ENCODE results near the gene GAK.

The GAK gene

DNA sequence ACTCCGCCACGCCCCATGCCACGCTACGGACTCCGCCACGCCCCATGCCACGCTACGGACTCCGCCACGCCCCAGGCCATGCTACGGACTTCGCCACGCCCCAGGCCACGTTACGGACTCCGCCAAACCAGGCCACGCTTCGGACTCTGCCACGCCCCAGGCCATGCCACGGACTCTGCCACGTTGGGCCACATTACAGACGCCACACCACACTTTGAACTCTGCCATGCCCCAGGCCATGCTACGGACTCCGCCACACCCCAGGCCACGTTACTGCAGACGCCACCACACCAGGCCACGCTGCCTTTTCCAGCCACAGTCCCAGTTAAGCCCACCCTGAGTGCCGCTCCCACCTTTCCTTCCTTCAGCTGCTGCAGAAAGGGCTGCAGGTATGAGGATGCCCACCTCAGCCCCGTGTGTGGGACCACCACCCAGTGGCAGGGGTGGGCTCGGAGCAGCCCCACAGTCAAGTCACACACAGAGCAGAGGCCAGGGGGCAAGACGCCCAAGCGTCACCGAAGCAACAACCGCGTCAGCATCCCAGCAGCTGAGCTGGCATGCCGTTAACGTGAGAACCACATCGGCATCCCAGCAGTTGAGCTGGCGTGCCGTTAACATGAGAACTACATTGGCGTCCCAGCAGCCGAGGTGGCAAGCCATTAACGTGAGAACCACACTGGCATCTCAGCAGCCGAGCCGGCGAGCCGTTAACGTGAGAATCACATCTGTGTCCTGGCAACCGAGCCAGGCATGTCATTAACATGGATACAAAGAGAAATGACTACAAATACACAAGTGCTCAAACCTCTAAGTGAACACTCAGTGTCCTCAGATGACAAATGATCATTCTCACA lies 26.4 kb downstream of the GAK start:
- TF ChIP-seq CTCF (IDR thresholded peaks at IDR 0.05; ENCODE audit: control insufficient read depth, extremely low read depth, insufficient read depth): no peak
- no peak overlapping the region for H3K4me3 ChIP-seq (ENCODE audit: low read depth, low read length)
- no peak for DNase-seq (ENCODE audit: low read depth)

DNA sequence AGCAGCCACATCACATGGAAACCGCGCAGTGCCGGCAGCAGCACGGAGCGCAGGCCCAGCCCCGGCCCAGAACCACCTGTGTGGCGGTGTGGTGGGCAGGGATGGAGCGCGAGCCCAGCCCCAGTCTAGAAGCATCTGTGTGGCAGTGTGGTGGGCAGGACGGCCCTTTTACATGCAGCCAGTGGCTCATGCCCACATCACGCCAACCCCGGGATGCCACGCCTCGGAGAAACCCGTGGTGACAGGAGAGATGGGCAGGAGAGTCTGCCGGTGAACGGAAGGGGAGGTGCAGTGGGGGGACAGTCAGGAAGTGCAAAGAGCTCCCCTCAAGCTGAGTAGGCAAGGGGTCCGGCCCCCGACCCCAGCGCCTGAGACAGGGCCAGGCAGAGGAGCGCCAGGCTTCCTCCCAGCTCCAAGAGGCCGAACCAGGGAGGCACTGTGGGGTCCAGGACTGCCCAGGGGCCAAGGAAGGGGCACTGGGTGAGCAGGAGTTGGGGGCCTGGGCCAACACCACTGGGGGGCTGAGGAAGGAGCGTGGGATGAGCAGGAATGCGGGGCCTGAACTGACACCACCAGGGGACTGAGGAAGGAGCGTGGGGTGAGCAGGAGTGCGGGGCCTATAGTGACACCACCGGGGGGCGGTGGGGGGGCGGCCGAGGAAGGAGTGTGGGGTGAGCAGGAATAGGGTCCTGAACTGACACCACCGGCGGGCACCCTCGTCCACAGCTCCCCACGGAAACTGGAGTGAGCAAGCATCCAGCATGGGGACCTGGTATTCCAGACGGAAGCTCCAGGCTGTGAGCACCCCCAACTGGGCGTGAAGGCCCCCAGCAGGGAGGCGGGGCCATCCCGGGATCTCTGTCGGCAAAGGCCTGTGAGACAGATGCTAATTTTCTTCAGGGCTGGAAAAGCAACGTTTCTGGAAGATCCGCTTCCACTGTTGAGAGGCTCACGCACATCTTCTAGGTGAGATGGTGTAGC lies 28.8 kb downstream of the GAK start:
- no peak for TF ChIP-seq CTCF (IDR thresholded peaks at IDR 0.05; ENCODE audit: control insufficient read depth, extremely low read depth, insufficient read depth)
- DNase-seq (ENCODE audit: low read depth): no peak
- no peak overlapping the region for H3K4me3 ChIP-seq (ENCODE audit: low read depth, low read length)

DNA sequence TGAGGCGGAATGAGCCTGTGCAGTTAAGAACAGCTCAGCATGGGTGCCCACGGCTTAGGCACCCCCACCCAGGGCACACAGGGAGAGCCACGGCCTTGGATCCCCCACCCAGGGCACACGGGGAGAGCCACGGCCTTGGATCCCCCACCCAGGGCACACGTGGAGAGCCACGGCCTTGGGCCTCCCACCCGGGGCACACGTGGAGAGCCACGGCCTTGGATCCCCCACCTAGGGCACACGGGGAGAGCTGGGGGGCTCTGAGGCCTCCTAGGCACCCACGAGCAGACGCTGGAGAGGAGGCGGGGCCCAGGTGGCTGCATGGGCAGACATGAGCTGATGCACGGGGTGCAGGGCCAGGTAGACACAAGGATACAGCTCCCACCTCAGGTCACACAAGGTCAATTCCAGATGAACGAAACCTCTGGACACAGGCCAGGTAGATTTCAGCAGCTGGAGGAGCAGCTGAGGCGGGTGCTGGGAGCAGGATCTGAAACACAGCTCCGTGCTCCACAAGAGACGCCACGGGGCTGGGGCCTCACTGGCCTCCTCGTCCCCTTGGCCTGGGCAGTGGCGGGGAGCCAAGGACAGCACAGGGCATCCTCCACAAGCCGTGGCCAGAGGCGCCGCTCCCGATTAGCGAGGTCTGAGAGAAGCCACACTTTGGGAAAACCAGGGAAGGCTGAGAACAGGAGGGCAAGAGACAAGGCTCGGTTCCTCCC lies 30.8 kb downstream of the GAK start:
- no peak overlapping the region for H3K4me3 ChIP-seq (ENCODE audit: low read depth, low read length)
- no peak for DNase-seq (ENCODE audit: low read depth)

DNA sequence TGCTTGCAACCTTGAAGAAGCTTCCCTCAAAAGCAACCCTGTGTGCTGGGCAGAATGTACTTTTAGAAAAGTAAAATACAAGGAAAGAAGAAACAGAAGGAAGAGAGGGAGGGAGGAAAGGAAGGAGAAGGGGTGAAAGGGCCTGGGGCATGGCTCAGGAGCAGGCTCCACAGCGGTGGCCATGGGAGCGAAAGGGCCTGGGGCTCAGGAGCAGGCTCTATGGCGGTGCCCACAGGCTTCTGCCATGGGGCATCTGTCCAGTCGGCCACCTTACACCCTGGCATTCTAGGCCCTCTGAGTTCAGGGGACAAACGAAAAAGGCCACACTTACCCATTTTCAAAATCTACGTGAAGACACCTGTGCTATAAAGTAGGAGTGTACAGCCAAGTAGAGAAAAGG lies 31.4 kb downstream of the GAK start:
- no peak for TF ChIP-seq CTCF (IDR thresholded peaks at IDR 0.05; ENCODE audit: control insufficient read depth, extremely low read depth, insufficient read depth)
- no peak for DNase-seq (ENCODE audit: low read depth)
- H3K4me3 ChIP-seq (ENCODE audit: low read depth, low read length): no peak overlapping the region

More for the DNA sequence above, 30.8 kb downstream of the GAK start:
- TF ChIP-seq CTCF (IDR thresholded peaks at IDR 0.05; ENCODE audit: control insufficient read depth, extremely low read depth, insufficient read depth): no peak

- no peak for DNase-seq (ENCODE audit: low read depth)
Measured at GRCh38 chr4:900073-900472, 32.0 kb downstream of the GAK start.

More at GRCh38 chr4:900073-900472, 32.0 kb downstream of the GAK start:
- H3K4me3 ChIP-seq (ENCODE audit: low read depth, low read length): no peak overlapping the region
- no peak for TF ChIP-seq CTCF (IDR thresholded peaks at IDR 0.05; ENCODE audit: control insufficient read depth, extremely low read depth, insufficient read depth)

Data from LNCaP clone FGC (cell line).